T-helper 2 cell treated with Interferon-gamma antibody and Interleukin-4, amounts not matched to agents 100 ng/mL and 5 ng/mL, for 36 hours (primary cell): Measurements from ENCODE around the gene PARP12. TPM values are rescaled to one million over a fixed set of nuclear protein-coding genes. Genes with fewer than 3 reads are reported as not detected.

ENCODE experiments used
- intact Hi-C: fragments of 100-400 bp; cut with micrococcal nuclease; formaldehyde crosslinking; loops from one replicate; pipeline ENCODE4 v1.15.1; 2023
- total RNA-seq: library from RNA; stranded (reverse); gene quantifications from 2 replicates; pipeline ENCODE4 v1.2.3, GENCODE V29; 2022

PARP12 gene
- total RNA-seq, 1 donor from 2014 or later: 125 TPM

GRCh38 chr7:140018125-140019043 is 44.4 kb downstream of the PARP12 start:
- intact Hi-C loops: no loop called here

GRCh38 chr7:140017543-140017942 is 45.2 kb downstream of the PARP12 start:
- intact Hi-C loops: no loop called here

DNA sequence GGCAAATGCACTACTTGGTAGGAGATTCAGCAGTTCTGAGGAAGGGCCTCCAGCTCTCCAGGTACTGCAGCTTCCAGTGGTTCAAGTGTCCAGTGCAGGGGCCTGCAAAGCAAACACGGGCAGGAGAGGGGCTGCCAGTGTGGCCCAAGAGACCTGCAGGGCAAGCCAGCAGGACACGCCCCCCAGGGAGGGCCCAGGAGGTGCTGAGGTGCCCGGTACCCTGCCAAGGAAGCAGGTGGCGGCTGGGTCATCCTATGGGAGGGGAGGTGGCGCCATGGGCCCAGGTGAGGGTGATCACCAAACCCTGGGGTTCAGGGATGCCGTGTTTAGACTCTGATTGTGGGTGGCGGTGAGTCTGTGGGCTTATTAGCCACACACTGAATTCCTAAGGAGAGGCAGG is 45.7 kb downstream of the PARP12 start:
- intact Hi-C loops: no loop called here

DNA sequence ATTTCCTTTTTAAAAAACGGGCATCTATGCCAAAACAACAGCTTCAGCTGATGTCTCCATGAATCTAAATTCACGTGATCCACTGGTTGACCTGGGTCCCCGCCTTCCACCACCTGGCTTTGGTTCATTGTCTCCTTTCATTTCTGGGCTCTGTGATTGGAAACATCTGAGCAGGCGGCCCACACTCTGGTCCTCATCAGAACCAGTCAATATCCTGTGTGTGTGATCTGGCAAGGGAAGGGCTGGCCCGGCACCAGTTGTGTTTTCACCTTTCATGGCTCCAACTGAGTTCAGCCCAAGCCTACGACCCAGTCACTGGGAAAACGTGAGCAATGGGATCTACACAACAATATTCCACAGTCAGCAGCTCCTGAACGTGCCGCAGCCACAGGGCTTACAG is 46.2 kb downstream of the PARP12 start:
- intact Hi-C loops: no loop called here

DNA sequence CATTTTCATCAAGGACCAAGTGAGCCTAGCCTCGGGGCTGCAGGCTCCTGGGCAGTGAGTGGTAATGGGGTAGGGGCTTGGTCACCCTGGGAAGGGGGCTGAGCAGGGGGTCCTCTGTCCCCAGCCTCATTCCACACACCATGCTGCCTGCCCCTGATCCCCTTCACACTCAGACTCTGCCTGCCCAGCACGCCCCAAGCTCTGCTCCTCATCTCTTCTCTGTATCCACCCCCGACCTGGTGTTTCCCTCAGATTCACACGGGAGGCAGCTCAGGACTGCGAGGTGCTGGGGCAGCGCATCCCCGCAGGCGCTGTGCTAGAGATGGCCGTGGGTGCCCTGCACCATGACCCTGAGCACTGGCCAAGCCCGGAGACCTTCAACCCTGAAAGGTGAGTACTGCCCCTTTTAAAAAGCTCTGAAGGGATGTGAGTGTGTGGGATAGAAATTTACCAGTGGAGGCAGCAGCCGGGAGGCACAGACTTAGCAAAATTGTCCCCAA is 47.2 kb downstream of the PARP12 start:
- intact Hi-C loops: no loop called here

DNA sequence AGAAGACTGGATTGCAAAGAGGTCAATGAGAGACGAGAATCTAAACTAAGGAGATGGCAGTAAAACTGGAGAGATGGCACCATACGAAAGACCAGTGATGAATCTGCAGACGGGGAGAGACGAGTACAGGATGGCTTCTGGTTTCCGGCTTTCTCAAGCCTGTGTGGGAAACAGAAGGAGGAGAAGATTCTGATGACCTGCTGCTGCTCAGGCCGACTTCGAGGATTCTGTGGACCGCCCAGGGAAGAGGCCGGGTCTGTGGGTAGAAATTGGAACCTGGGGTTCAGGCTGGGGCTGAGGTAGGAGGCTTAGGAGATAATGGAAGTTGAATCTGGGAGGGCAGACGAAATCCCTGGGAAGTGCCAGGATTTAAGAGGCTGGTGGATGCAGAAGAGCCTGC is 48.6 kb downstream of the PARP12 start:
- intact Hi-C loops: no loop called here

DNA sequence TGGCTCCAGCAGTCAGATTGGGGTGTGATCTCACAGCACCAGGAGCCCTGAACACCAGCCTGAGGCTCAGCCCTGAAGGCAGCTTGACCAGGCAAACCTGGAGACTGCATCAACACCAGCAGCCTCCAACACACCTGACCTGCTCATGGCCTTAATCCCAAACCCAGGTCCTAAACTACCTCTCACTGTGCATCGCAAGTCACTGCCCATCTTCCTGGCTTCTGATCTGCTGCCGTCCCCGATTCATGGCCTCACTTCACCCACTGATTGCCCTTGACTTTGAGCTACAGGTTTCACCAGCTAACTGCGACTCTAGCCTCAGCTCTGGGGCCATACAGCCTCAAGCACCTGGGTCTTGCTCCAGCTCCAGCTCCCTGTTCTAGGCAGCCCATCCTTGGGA is 49.1 kb downstream of the PARP12 start:
- intact Hi-C loops: no loop called here

GRCh38 chr7:140010194-140010895 is 52.4 kb downstream of the PARP12 start:
- intact Hi-C loops: no loop called here

DNA sequence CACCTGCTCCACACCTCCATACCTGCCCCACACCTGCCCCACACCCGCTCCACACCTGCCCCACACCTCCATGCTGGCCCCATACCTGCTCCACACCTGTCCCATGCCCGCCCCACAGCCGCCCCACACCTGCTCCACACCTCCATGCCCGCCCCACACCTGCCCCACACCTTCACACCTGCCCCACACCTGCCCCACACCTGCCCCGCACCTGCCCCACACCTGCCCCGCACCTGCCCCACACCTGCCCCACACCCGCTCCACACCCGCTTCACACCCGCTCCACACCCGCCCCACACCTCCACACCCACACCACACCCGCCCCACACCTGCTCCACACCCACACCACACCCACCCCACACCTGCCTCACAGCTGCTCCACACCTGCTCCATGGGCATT is 53.0 kb downstream of the PARP12 start:
- intact Hi-C loops: no loop called here

DNA sequence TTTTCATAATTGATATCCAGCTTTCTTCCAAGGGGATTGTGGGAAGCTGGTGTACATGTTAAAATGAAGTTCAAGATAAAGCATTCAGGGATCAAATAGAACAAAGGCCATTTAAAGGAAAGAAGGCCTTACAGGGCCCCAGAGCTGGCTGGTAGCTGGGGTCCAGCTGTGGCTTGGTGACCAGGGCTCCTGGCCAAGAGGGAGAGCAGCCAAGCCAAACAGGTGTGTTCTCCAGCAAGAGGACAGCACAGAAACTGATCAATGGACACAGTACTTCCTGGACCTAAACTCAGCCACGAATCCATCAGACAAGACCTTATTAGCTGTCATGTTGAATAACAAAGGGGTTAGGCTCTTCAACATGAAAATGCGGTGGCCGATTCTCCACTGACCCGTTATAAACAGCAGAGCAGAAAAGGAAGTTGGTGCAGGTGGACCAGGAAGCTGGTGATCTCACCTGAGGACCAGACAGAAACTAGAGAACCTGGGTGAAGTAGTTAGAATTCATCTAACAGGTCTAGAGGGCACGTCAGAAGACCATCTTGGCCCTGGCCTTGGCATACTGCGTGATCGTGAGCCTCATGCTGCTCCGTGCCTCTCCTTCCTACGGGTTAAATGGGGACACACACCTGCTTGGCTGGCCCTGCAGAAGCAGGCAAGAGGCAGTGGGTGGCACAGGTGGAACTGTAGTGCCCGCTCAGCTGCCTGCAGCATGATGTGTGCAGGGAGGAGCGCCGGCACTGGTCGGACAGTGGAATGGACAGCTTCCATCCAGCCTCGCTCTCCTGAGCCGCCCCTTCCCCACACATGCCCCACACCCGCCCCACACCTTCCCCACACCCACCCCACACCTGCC is 53.8 kb downstream of the PARP12 start:
- intact Hi-C loops: no loop called here

DNA sequence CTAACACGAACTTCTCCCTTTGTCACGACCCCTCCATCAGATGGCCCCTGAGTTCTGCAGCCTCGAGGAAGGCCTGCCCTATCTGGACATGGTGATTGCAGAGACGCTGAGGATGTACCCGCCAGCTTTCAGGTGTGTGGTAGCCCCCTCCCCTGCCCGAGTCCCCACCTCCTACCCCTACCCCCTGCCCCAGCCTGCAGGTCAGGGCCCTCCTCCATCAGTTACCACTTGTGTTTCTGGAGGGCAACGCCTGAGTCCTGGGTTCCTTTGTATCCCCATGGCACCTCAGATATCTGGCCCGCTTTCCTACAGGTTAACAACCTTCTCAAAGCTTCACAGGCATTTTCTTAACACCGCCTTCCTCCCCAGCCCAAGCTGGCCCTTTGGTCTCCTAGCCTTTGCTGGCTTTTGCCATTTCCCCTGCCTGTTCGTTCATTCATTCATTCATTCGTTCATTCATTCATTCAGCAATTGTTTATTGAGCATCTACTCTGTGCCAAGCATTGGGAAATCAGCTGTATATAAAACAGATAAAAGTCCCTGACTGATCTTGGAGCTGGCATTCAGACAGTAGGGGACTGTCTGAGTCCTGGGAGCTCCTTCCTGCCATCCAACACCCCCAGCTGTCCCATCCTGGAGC is 55.6 kb downstream of the PARP12 start:
- intact Hi-C loops: no loop called here

DNA sequence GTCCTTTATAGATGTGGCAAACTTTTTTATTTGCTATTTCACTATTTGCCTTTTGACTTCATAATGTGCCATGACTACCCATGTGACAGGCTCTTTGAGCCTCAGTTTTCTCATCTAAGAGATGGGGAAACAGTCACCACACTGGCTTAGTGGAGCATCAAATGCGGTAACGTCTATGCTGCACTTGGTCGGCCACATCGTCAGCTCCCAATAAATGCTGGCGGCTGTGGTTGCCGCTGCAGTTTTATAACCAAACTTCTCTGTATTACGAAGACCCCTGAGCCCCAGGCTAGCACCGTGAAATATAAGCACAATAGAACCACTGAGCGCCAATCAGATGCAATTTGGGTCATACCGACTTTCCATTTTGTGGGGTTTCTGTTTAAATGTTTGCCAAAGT is 56.2 kb downstream of the PARP12 start:
- intact Hi-C loops: no loop called here

DNA sequence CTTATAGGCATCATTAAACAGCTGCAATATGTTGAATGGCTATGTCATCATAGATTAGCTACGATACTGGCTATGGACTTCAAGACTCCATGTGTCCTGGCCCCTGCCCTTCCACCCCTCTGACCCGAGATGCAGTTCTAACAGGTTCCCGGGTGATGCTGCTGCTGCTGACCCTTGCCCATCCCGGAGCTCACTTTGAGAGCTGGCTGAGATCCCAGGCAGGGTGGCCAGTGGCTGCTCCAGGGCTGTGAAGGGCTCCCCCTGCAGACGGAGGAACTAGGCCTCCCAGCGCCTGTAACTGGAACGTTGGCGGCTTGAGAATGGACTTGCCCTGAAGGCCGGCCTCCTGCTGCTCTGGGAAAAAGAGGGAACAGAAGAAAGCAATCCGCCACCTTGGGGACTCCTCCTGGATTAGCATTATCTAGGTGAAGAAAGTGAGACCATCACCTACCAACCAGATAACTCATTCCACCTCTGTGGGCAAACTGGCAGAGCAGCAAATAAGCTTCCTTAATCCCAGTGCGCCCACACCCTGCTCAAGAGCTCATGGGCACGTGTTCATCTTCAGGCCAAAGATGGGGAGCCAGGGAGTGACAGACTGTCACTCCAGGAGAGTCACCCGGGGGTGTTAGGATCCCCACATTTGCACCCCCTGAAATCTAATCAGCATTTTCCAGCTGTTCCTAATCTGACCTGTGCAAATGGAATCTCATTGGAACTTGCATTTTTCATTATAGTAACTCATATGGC is 56.8 kb downstream of the PARP12 start:
- intact Hi-C loops: no loop called here

DNA sequence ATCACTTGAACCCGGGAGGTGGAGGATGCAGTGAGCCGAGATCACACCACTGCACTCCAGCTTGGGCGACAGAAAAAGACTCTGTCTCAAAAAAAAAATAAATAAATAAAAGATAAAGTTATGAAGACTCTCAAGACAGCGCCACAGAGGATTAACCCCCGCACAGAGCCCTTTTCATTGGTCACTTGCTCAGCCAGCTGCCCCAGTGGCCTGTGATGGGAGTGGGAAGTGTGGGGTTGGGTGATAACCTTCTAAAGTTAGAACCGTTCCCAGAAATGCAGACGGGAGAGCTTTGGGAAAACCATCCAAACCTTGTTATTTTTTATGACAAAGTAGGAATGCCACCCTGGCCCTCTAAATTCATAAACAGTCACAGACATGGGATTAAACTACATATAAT is 57.4 kb downstream of the PARP12 start:
- intact Hi-C loops: no loop called here

GRCh38 chr7:140004672-140005071 is 58.1 kb downstream of the PARP12 start:
- intact Hi-C loops: loop anchor here (1.0 kb wide), 2 partner anchors 402 to 504 kb away; no protein-coding TSS in a partner anchor

- intact Hi-C loops: loop anchor here (1.0 to 2.0 kb wide), 3 partner anchors 227 to 504 kb away; partner anchors contain the start of gene HIPK2
Observed at GRCh38 chr7:140003913-140004382, 58.8 kb downstream of the PARP12 start.

DNA sequence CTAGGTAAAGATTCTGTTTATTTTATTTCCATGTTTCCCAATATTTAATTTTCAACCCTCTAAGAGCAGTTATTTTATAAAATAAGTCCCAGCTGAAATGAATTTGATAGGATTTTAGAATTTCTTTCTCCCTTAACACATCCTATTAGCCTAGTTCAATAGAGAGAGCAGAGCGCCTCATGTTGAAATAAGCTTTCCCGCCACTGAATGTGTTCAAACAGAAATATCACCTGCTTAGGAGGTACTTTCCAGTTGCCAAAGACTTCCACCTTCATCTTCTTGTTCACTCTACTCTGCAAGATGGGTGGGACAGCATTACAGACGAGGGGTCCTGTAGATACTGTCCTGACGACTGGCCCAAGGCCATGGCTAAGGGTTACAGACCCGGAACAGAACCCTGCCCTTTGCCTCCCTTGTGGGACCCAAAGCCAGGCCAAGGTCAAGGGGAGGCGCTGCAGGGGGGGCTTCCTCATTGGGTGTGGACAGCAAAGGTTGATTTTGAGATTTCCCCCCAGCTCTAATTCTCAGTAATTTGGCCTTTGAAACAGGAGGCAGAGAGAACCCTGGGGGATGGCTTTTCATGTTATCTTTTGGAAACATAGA is 62.0 kb downstream of the PARP12 start:
- intact Hi-C loops: no loop called here

DNA sequence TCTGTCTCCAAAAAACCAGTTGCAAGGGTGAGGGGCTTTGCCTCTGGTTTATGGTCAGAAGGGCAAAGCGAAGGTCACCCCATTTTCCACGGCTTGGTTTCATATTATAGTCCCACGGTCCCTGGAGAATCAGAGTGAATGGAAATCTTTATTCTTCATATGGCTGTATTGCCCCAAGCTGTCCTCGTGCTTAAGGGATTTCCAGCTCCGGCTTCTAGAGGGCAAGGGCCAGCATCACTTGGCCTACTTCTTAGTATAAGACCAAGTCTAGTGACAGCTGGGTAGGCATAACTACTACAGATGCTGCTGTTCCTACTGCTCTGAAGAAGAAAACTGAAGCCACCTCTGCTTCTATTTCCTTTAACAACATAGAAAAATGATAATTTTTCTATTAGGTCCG is 63.2 kb downstream of the PARP12 start:
- intact Hi-C loops: no loop called here

- intact Hi-C loops: no loop called here
Observed at GRCh38 chr7:139998572-139998971, 64.2 kb downstream of the PARP12 start.
